OCI-LY1 (cell line): ENCODE data around the gene CRP.

Source experiments
- CTCF ChIP-seq: fragments of 200-600 bp; sonication (generic), shearing (Covaris generic); IDR thresholded peaks from 2 replicates; pipeline ENCODE4 v1.5.1; 2017; ENCODE audit warnings: mild to moderate bottlenecking, antibody characterized with exemption, low read length, moderate library complexity, mixed read lengths
- EZH2 ChIP-seq: fragments of 200-600 bp; sonication (generic), shearing (Covaris generic); IDR thresholded peaks from 2 replicates; pipeline ENCODE4 v1.8.0; 2017; ENCODE audit warnings: borderline replicate concordance, mixed run types, mild to moderate bottlenecking, antibody characterized with exemption, low read length, moderate library complexity, mixed read lengths

- TF ChIP-seq CTCF = no peak
- no peak for TF ChIP-seq EZH2
Observed at GRCh38 chr1:159668739-159669138, 45.6 kb downstream of the CRP start.
